ENCODE results near the gene EIPR1. TPM values are rescaled to one million over a fixed set of nuclear protein-coding genes. Genes with fewer than 3 reads are reported as not detected.

The EIPR1 gene
- total RNA-seq, 4 donors from 2014 or later, result 13.1 to 41.0 (median 27.4) TPM

- H3K4me1 ChIP-seq, result no peaks in the 10 kb centered on the region
- WGBS, 2 donors (ENCODE audit: low coverage in 1 of 2), result 87 to 92% methylated on average over 8 to 16 of the region's 16 CpGs
- no peak for DNase-seq
- no peaks in the 10 kb centered on the region for H3K27me3 ChIP-seq
- H3K27ac ChIP-seq, result no peak overlapping the region
- H3K36me3 ChIP-seq, result no peaks in the 10 kb centered on the region
- no peak overlapping the region for H3K4me3 ChIP-seq
- in situ Hi-C loops (cut with MboI; ENCODE audit: low pct_ligation_motif_present in 1 of 4, low pct_unique_long_range_greater_than_20kb in 1 of 4, low sequenced_read_pairs in 3 of 4), result no loop called here
- no peak for TF ChIP-seq POLR2AphosphoS5 (IDR thresholded peaks at IDR 0.05)
- no peak for TF ChIP-seq CTCF (IDR thresholded peaks at IDR 0.05)
- no peak for TF ChIP-seq EP300 (IDR thresholded peaks at IDR 0.05; ENCODE audit: low read depth)
- TF ChIP-seq POLR2A (IDR thresholded peaks at IDR 0.05), result no peak
- no peaks in the 10 kb centered on the region for H3K9me3 ChIP-seq
- intact Hi-C loops (cut with DNase I; ENCODE audit: low total_unique reads), result no loop called here
These were observed 56.6 kb downstream of the EIPR1 start for GRCh38 chr2:3320910-3321605.

DNA sequence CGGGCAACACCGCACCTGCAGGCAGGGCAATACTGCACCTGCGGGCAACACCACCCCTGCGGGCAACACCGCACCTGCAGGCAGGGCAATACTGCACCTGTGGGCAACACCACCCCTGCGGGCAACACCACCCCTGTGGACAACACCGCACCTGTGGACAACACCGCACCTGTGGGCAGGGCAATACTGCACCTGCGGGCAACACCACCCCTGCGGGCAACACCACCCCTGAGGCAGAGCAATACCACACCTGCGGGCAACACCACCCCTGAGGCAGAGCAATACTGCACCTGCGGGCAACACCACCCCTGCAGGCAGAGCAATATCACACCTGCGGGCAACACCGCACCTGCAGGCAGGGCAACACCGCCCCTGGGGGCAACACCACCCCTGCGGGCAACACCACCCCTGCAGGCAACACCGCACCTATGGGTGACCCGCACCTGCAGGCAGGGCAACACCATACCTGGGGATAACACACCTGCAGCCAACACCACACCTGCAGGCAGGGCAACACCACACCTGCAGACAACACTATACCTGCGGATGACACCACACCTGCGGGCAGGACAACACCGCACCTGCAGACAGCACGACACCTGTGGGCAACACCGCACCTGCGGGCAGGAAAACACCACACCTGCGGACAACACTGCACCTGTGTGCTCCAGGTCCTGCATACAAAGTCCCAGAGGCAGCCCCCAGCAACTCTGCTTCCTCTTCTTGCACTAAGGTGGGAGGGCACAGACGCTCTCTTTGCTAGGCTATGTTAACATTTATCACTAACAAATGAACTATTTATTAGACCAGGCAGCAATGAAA lies 57.7 kb downstream of the EIPR1 start:
- H3K36me3 ChIP-seq, result no peaks in the 10 kb centered on the region
- no peaks in the 10 kb centered on the region for H3K9me3 ChIP-seq
- no peak overlapping the region for H3K4me3 ChIP-seq
- in situ Hi-C loops (cut with MboI; ENCODE audit: low pct_ligation_motif_present in 1 of 4, low pct_unique_long_range_greater_than_20kb in 1 of 4, low sequenced_read_pairs in 3 of 4), result no loop called here
- H3K27ac ChIP-seq, result no peak overlapping the region
- DNase-seq, result no peak
- TF ChIP-seq EP300 (IDR thresholded peaks at IDR 0.05; ENCODE audit: low read depth), result no peak
- no peak for TF ChIP-seq POLR2A (IDR thresholded peaks at IDR 0.05)
- no peak for TF ChIP-seq CTCF (IDR thresholded peaks at IDR 0.05)
- TF ChIP-seq POLR2AphosphoS5 (IDR thresholded peaks at IDR 0.05), result no peak
- H3K4me1 ChIP-seq, result no peaks in the 10 kb centered on the region
- intact Hi-C loops (cut with DNase I; ENCODE audit: low total_unique reads), result no loop called here
- no peaks in the 10 kb centered on the region for H3K27me3 ChIP-seq
- WGBS, 2 donors (ENCODE audit: low coverage in 1 of 2), result 97 to 100% methylated on average over 1 to 18 of the region's 26 CpGs

DNA sequence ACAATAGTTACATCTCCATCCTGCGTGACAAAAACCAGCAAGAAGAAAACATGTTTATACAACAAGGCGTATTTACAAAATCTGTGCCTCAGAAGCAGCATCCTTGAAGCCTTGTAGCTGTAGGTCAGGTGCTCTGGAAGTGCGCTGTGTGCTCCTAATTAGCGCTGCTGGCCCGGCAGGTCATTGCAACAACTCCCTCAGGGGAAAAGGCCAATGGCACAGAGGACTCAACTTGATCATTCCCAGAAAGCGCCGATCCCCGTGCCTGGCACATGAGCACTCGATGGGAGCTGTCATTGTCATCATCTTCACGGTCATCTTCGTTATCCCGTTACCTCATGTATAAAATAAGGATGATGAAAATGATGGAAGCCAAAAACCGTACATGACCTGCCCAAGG lies 58.5 kb downstream of the EIPR1 start:
- in situ Hi-C loops (cut with MboI; ENCODE audit: low pct_ligation_motif_present in 1 of 4, low pct_unique_long_range_greater_than_20kb in 1 of 4, low sequenced_read_pairs in 3 of 4), result no loop called here
- 96 to 100% methylated on average over 1 to 12 of the region's 13 CpGs for WGBS, 2 donors (ENCODE audit: low coverage in 1 of 2)
- no peak overlapping the region for H3K27ac ChIP-seq
- no peak overlapping the region for H3K4me3 ChIP-seq
- no peaks in the 10 kb centered on the region for H3K36me3 ChIP-seq
- H3K9me3 ChIP-seq, result no peaks in the 10 kb centered on the region
- TF ChIP-seq EP300 (IDR thresholded peaks at IDR 0.05; ENCODE audit: low read depth) (no peak), CTCF (IDR thresholded peaks at IDR 0.05) (no peak), POLR2AphosphoS5 (IDR thresholded peaks at IDR 0.05) (no peak), POLR2A (IDR thresholded peaks at IDR 0.05) (no peak)
- no peaks in the 10 kb centered on the region for H3K27me3 ChIP-seq
- H3K4me1 ChIP-seq, result no peaks in the 10 kb centered on the region
- no peak for DNase-seq
- intact Hi-C loops (cut with DNase I; ENCODE audit: low total_unique reads), result no loop called here

DNA sequence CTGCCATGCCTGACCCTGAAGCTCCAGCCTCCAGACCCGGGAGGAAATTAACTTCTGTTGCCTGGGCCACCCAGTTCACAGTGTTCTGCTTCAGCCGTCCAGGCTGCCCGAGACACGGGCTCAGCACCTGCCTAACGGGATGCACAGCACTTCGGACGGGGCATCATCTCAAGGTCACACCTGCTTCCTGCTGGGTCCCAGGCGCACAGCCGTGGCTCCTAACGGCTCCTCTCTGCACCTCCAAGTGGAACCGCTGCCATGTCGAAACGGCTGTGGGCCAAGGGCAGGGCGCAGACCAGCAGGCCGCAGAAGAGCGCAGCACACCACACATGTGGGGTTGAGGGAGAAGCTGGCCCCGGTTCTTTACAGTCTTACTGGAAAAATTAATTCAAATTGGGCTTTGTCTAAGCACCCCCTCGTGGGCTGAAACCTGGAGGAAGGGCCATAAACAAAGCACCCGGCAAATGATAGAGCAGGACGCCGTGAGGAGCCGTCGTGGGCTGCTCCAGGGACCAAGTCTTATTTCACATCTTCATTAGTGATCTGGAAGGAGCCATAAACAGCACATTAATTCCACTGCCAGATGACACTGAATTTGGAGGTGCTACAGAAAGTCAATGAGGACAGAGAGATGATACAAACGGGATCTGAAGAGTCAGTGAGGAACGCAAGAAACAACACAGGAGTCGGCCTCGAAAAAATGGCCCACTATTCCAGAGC lies 59.6 kb downstream of the EIPR1 start:
- intact Hi-C loops (cut with DNase I; ENCODE audit: low total_unique reads) (no loop called here), in situ Hi-C loops (cut with MboI; ENCODE audit: low pct_ligation_motif_present in 1 of 4, low pct_unique_long_range_greater_than_20kb in 1 of 4, low sequenced_read_pairs in 3 of 4) (no loop called here)
- H3K27me3 ChIP-seq, result no peaks in the 10 kb centered on the region
- no peaks in the 10 kb centered on the region for H3K4me1 ChIP-seq
- no peak for DNase-seq
- no peaks in the 10 kb centered on the region for H3K36me3 ChIP-seq
- no peaks in the 10 kb centered on the region for H3K9me3 ChIP-seq
- TF ChIP-seq POLR2A (IDR thresholded peaks at IDR 0.05) (no peak), POLR2AphosphoS5 (IDR thresholded peaks at IDR 0.05) (no peak), EP300 (IDR thresholded peaks at IDR 0.05; ENCODE audit: low read depth) (no peak), CTCF (IDR thresholded peaks at IDR 0.05) (no peak)
- no peak overlapping the region for H3K27ac ChIP-seq
- no peak overlapping the region for H3K4me3 ChIP-seq
- 94 to 100% methylated on average over 5 to 25 of the region's 27 CpGs for WGBS, 2 donors (ENCODE audit: low coverage in 1 of 2)
